Measurements from ENCODE around the gene RFXAP.

RFXAP gene

GRCh38 chr13:36866232-36866631 lies 47.2 kb downstream of the RFXAP start:
- no peak for DNase-seq (ENCODE audit: low read depth, low spot score)

- DNase-seq (ENCODE audit: low read depth, low spot score): no peak
Observed at GRCh38 chr13:36870050-36870692, 51.1 kb downstream of the RFXAP start.

DNA sequence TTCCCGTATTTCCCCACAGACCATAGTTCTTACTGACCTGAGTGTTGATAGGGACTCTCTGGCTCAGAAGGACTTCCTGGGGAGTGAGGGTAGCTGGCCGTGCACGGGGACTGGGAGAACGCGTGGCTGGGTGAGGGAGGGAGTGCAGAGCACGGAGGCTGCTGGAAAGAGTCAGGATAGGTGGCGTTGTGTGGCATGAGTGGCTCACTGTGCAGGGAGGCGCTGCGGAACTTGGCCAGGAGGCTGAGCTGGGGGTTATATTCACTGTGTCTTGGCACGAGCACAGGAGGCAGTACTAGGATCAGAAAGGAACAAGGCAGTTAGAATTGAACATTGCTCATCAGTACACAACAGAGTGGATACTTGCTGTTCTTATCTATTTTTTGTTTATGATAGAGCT lies 53.6 kb downstream of the RFXAP start:
- DNase-seq (ENCODE audit: low read depth, low spot score): no peak

GRCh38 chr13:36875431-36875830 lies 56.4 kb downstream of the RFXAP start:
- no peak for DNase-seq (ENCODE audit: low read depth, low spot score)

DNA sequence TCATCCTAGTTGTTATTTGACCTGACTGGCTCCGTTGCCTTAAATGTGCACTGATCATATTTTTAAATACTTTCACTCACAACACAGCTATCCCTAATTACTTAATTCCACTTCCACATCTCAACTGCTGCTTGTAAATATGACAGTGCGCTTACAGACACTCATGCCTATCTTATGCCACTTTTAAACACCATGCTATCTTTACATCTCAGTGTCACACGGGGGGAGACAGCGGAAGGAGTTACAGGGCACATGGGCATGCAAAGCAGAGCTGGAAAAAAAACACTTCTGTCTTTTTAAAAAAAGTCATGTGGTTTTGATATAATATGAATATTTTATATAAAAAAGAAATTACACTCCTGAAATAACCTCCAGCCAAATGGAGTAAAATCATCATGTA lies 56.9 kb downstream of the RFXAP start:
- no peak for DNase-seq (ENCODE audit: low read depth, low spot score)

Data from activated naive CD8-positive, alpha-beta T cell treated with anti-CD3 and anti-CD28 coated beads, Interleukin-2, amount 50 U/mL, for 16 hours (primary cell).